OCI-M2 (cell line): ENCODE results near the gene NFATC2.
"Not testable (repeated sequence)": the region's sequence is repeated elsewhere in the genome, so short reads cannot be mapped to it uniquely, and the experiment has no call there.

Source experiments
- DNase-seq: peaks from one replicate; lab custom pipeline; 2025; ENCODE audit not compliant: unreplicated experiment; lab: John Stamatoyannopoulos, UW

Gene NFATC2

GRCh38 chr20:51540580-51540979 is 1.9 kb downstream of the NFATC2 start:
- DNase-seq: no peak

DNA sequence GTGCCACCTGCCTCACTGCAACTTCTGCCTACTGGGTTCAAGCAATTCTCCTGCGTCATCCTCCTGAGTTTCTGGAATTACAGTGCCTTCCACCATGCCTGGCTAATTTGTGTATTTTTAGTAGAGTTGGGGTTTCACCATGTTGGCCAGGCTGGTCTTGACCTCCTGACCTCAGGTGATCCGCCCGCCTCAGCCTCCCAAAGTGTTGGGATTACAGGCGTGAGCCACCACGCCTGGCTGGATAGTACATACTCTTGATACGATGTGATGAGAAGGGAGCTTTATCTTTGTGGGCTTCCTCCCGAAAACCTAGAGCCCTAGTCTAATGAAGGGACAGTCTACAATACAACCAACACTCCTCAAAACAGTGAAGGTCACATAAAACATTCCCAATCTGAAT is 2.4 kb downstream of the NFATC2 start:
- not testable (repeated sequence) for DNase-seq

GRCh38 chr20:51536116-51537069 is 6.1 kb downstream of the NFATC2 start:
- DNase-seq: no peak

GRCh38 chr20:51535674-51536073 is 6.8 kb downstream of the NFATC2 start:
- DNase-seq: no peak

GRCh38 chr20:51535075-51535386 is 7.5 kb downstream of the NFATC2 start:
- no peak for DNase-seq

GRCh38 chr20:51533291-51534172 is 9.0 kb downstream of the NFATC2 start:
- DNase-seq: no peak

- DNase-seq: no peak
These were observed 9.8 kb downstream of the NFATC2 start for GRCh38 chr20:51532577-51533191.

GRCh38 chr20:51531712-51532456 is 10.6 kb downstream of the NFATC2 start:
- no peak for DNase-seq

DNA sequence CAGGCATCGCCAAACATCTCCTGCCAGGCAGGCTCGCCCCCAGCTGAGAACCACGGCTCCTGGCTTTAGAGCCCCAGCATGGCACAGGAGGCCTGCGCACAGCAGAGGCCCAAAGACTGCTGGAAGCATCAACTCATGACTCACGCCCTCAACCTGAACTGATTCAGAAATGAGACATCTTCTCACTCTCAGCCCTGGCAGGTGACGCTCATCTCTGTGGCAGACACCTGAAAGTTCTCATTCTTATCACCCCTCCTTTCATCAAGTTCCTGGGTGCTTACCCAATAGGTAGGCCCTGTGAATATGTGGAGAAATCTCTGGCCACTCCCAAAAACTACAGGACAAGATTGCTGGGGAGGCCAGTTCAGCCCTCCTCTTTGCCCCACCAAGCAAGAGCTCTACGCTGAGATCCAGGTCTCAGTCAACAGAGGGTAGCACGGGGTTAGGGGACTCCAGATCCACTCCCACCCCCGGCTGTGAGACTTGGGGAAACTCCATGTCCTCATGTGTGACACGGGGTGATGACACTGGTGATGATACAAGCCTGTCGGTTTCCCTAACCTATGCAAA is 11.3 kb downstream of the NFATC2 start:
- no peak for DNase-seq

- no peak for DNase-seq
These were observed 12.8 kb downstream of the NFATC2 start for GRCh38 chr20:51529758-51530157.

- DNase-seq: no peak
These were observed 13.3 kb downstream of the NFATC2 start for GRCh38 chr20:51529081-51529681.

GRCh38 chr20:51528263-51529027 is 14.1 kb downstream of the NFATC2 start:
- no peak for DNase-seq

DNA sequence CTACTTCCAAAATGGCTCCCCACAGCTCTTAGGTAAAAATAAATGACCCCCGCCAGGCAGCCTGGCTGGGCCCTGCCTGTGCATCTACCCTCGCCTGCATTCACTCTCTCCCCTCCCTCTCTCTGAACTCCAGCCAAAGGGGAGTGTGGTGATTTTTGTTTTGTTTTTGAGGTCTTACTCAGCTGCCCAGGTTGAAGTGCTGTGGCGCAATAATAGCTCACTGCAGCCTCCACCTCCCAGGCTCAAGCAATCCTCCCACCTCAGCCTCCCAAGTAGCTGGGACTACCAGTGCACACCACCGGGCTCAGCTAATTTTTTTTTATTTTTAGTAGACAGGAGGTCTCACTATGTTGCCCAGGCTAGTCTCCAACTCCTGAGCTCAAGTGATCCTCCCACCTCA is 15.8 kb downstream of the NFATC2 start:
- no peak for DNase-seq

- DNase-seq: no peak
These were observed 16.4 kb downstream of the NFATC2 start for GRCh38 chr20:51526106-51526470.

GRCh38 chr20:51525241-51526105 is 17.0 kb downstream of the NFATC2 start:
- DNase-seq: no peak

GRCh38 chr20:51523276-51524013 is 19.1 kb downstream of the NFATC2 start:
- no peak for DNase-seq

DNA sequence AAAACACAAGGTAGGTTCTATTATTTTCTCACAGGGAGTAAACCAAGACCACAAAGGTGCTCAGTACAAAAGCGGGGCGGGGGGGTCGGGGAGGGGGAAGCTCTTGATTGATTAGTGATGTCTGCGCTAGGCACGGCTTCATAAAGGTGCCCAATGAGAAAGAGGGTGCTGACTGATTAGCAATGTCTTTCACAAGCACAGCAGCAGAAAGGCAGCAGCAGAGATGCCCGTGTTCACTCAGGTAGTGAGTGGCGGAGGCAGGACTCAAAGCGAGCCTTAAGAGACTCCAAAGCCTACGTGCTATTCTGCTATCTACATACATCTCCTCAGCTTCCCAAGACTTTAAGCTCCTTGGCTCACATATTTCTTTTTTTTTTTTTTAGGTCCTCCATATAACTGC is 20.3 kb downstream of the NFATC2 start:
- no peak for DNase-seq

- no peak for DNase-seq
These were observed 24.7 kb downstream of the NFATC2 start for GRCh38 chr20:51517839-51518238.
